ENCODE measurements around the gene BRI3BP.
"Not testable (repeated sequence)": the region's sequence is repeated elsewhere in the genome, so short reads cannot be mapped to it uniquely, and the experiment has no call there.

BRI3BP gene

DNA sequence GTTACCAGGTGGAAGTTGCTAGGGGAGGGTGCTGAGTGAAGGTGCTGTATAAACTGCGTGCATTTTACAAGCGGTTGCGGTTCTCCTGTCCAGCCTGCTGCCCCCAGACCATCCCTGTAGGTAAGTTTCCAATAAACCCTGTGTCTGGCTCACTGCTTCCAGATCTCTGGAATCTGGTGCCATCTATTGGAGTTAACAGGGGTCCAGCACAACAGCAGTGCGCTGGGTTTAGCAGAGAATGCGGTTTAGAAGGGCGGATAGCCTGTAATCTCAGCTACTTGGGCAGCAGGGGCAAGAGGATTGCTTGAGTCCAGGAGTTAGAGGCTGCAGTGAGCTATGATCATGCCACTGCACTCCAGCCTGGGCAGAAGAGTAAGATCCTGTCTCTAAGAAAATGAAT lies 76.7 kb downstream of the BRI3BP start:
- DNase-seq = no peak

DNA sequence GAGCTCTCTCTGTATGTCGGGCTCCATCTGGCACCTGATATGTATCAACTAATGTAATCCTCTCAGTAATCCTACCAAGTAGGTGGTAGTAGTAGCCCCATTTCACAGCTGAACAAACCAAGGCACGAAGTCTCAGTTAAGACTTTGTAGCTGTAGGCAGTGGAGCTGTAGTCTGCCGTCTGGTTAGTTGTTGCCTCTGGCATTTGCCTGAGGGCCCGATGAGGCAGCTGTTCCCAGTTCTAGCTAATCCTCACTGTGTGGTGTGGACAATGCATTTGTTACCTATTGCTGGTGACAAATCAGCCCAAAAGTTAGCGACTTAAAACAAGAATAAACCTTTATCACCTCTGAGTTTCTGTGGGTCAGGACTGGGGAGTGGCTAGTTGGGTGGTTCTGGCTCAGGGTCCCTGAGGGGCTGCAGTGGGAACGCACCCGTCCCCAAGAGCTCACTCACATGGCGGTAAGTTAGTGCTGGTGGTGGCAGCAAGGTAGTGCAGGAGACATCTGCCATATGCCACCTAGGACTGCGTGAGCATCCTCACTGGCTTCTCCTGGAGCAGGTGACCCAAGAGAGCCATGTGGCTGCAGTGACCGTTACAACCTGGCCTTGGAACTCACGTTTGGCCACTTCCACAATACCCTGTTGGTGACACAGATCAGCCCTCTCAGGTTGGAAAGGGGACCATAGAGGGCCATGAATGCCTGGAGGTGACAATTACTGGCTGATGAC lies 77.4 kb downstream of the BRI3BP start:
- DNase-seq = no peak

DNA sequence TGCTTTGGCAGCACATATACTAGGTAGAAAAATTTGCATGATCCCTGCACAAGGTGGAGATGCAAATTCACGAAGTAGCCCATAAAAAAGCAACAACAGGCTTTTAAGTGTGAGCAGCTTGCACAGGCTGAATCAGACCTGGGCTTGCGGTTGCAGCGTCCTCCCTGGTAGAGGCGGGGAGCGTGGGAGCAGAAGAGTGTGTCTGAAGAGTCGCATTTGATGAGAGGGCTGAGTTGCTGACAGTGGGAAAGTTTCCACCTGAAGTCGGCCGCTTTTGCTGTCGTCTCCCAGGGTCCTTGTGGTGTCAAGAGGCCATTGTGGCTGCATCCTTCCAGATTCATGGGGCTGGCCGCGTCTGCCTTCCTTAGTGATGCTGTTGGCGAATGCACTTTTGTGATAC lies 78.0 kb downstream of the BRI3BP start:
- DNase-seq = no peak

DNA sequence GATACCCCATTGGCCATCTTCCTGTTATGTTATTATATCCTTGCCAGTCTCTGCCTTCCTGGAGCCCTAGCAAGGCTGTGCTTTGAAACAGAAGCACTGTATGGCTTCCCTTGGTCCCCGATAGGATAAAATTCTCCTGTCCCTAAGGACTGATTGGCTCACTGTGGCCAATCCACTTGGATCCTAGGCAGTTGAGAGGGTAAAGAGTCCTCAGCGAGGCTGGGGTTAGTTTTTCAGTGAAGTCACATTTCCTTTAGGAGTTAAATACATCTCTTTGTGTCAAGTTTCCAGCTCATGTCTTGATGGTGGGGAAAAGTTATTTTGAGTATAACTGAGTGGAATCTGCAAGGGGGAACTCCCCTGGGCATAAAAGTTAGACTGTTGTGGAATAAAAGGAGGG lies 79.1 kb downstream of the BRI3BP start:
- no peak for DNase-seq

DNA sequence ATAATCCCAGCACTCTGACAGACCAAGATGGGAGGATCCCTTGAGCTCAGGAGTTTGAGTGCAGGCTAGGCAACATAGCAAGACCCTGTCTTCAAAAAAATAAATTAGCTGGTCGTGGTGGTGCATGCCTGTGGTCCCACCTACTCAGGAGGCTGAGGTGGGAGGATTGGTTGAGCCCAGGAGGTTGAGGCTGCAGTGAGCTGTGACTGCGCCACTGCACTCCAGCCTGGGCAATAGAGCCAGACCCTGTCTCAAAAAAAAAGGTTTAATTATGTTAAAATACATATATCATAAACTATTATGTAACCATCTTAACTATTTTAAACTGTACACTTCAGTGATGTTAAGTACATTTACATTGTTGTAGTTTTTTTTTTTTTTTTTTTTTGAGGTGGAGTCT lies 80.8 kb downstream of the BRI3BP start:
- DNase-seq = not testable (repeated sequence)

DNA sequence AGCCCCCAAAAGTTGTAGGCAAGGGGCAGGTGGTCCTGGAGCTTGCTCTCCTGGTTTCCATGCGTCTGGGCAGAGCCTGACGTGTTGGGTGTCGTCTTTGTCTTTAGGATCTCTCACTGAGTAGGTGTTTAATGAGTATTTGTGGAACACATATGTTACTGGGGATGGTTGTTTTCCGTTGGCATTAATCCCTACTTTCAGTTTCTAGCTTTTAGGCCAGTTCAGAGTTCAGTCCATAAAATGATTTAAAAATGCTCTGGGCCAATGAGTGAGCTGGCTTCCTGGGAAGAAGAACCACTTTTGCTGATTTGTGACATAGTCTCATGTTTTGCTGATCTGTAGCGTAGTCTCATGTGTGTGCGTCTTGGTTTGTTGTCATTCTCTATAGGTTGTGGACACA lies 82.7 kb downstream of the BRI3BP start:
- no peak for DNase-seq

DNA sequence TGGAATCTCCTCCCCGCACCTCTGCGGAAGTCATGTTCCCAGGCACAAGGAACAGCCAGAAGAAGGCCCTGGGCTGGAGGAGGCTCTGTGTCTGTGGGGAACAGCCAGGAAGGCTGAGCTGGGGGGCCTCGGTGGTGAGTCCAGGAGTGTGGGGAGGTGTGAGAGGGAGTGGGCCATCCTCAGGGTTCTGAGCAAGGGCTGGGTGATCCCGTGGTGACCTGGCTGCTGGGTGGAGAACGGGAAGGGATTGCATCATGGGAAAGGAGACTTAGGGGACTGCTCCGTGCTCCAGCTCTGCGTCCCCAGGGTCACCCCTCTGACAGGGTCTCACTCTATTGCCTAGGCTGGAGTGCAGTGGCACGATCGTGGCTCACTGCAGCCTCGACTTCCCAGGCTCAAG lies 85.6 kb downstream of the BRI3BP start:
- DNase-seq = no peak

DNA sequence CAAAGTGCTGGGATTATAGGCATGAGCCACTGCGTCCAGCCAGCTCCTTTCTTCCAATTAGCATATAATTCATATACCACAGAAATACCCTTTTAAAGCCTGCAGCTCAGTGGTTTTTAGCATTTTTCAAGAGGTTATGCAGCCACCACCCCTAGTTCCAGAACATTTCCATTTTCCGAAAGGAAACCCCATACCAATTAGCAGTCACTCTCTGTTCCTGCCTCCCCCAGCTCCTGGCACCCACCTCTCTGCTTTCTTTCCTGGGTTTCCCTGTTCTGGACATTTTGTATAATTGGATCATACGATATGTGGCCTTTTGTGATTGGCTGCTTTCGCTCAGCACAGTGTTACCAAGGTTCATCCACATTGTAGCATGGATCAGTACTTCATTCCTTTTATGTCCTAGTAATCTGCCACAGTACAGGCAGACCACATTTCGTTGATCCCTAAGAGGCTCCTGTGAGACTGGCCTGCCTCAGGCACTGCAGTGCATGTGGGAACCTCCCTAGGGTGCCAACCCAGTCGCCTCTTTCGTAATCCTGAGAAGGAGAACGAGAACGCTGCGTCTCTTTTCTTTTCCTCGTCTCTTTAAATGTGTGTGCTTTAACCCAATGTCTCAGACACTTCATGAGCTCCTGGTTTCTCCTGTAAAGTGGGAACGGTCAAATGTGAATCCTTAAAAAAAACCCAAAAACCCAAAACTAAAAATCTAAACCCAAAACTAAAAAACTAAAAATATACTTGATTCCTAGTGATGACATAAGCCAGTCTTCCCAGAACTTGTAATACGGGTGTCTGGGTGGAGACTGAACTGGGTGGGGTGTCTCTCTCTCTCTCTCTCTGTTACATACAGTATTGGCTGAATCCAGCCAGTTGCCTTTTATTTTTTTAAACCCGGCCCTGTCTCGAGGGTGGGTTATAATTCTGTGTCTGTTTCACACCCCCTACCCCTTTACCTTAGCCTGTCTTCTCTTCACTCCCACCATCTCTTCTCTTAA lies 86.5 kb downstream of the BRI3BP start:
- no peak for DNase-seq
